Measurements from ENCODE around the gene TMEM97. TPM values are rescaled to one million over a fixed set of nuclear protein-coding genes. Genes with fewer than 3 reads are reported as not detected.

Gene TMEM97
- polyA plus RNA-seq, 3 donors, result 1.3 to 1.5 (median 1.4) TPM

GRCh38 chr17:28341516-28341915 is 22.5 kb downstream of the TMEM97 start:
- peaks cover 62 to 71% of the 10 kb centered on the region in 2 donors for H3K36me3 ChIP-seq (replicated peaks in 1 of 2; ENCODE audit: control insufficient read depth in 1 of 2, insufficient read depth in 2 of 2, low read length in 2 of 2)
- DNase-seq, result no peak
- H3K27me3 ChIP-seq (ENCODE audit: control insufficient read depth in 2 of 2, insufficient read depth in 2 of 2, low read length in 2 of 2), result no peaks in the 10 kb centered on the region
- no peak overlapping the region for H2AFZ ChIP-seq (ENCODE audit: insufficient read depth, low read depth, low read length, poor library complexity, severe bottlenecking)
- Mint-ChIP-seq H3K4me1 (peaks cover 10% of the 10 kb centered on the region), H3K27me3 (ENCODE audit: low read depth in 3 of 3) (peaks cover 0 to 2% (median 0%) of the 10 kb centered on the region in 3 donors), H3K36me3 (peaks cover 69 to 72% of the 10 kb centered on the region in 2 donors), H3K9me3 (no peaks in the 10 kb centered on the region), H3K27ac (no peak overlapping the region), H3K4me3 (no peak overlapping the region)
- TF ChIP-seq CTCF (IDR thresholded peaks at IDR 0.05), result no peak
- H3K27ac ChIP-seq (ENCODE audit: low read depth in 1 of 2, low read length in 2 of 2), result no peak overlapping the region
- no peaks in the 10 kb centered on the region for H3K9me3 ChIP-seq (replicated peaks in 1 of 2; ENCODE audit: control insufficient read depth in 1 of 2, insufficient read depth in 1 of 2, low read length in 2 of 2)
- intact Hi-C loops (cut with micrococcal nuclease), result no loop called here
- no peak overlapping the region for H3K4me2 ChIP-seq (replicated peaks; ENCODE audit: extremely low read depth, low read length, poor library complexity, severe bottlenecking)
- H3K9ac ChIP-seq (ENCODE audit: insufficient read depth, low read length, poor library complexity, severe bottlenecking), result no peak overlapping the region
- no peak overlapping the region for H3K4me3 ChIP-seq (replicated peaks in 1 of 3; ENCODE audit: low read depth in 2 of 3, low read length in 3 of 3)
- H4K20me1 ChIP-seq (ENCODE audit: insufficient read depth, low read length), result peaks cover 13% of the 10 kb centered on the region
- H3K4me1 ChIP-seq (ENCODE audit: control insufficient read depth in 1 of 2, insufficient read depth in 2 of 2, low read length in 2 of 2), result peaks cover 4 to 5% of the 10 kb centered on the region in 2 donors
- H3K79me2 ChIP-seq (ENCODE audit: insufficient read depth, low read length), result peaks cover 22% of the 10 kb centered on the region
- 98% methylated on average over 11 of the region's 11 CpGs for WGBS (ENCODE audit: insufficient coverage)

- Histone ChIP-seq H3K4me3 (replicated peaks in 1 of 3; ENCODE audit: low read depth in 2 of 3, low read length in 3 of 3) (no peak overlapping the region), H3K9ac (ENCODE audit: insufficient read depth, low read length, poor library complexity, severe bottlenecking) (no peak overlapping the region), H2AFZ (ENCODE audit: insufficient read depth, low read depth, low read length, poor library complexity, severe bottlenecking) (no peak overlapping the region), H3K27me3 (ENCODE audit: control insufficient read depth in 2 of 2, insufficient read depth in 2 of 2, low read length in 2 of 2) (no peaks in the 10 kb centered on the region), H3K27ac (ENCODE audit: low read depth in 1 of 2, low read length in 2 of 2) (no peak overlapping the region), H3K4me1 (ENCODE audit: control insufficient read depth in 1 of 2, insufficient read depth in 2 of 2, low read length in 2 of 2) (no peaks in the 10 kb centered on the region), H3K9me3 (replicated peaks in 1 of 2; ENCODE audit: control insufficient read depth in 1 of 2, insufficient read depth in 1 of 2, low read length in 2 of 2) (no peaks in the 10 kb centered on the region), H4K20me1 (ENCODE audit: insufficient read depth, low read length) (peaks cover 13% of the 10 kb centered on the region), H3K36me3 (replicated peaks in 1 of 2; ENCODE audit: control insufficient read depth in 1 of 2, insufficient read depth in 2 of 2, low read length in 2 of 2) (peaks cover 70 to 79% of the 10 kb centered on the region in 2 donors), H3K4me2 (replicated peaks; ENCODE audit: extremely low read depth, low read length, poor library complexity, severe bottlenecking) (no peak overlapping the region), H3K79me2 (ENCODE audit: insufficient read depth, low read length) (peaks cover 14% of the 10 kb centered on the region)
- TF ChIP-seq CTCF (IDR thresholded peaks at IDR 0.05), result no peak
- peaks cover 2% of the 10 kb centered on the region for H3K4me1 Mint-ChIP-seq
- WGBS (ENCODE audit: insufficient coverage), result 96% methylated on average over 12 of the region's 14 CpGs
- peaks cover 0 to 2% (median 0%) of the 10 kb centered on the region in 3 donors for H3K27me3 Mint-ChIP-seq (ENCODE audit: low read depth in 3 of 3)
- H3K9me3 Mint-ChIP-seq, result no peaks in the 10 kb centered on the region
- peak overlapping the region in 3 of 7 donors; percentile 21 to 61 (median 48) for H3K27ac Mint-ChIP-seq
- intact Hi-C loops (cut with micrococcal nuclease), result no loop called here
- H3K36me3 Mint-ChIP-seq, result peaks cover 77 to 79% of the 10 kb centered on the region in 2 donors
- H3K4me3 Mint-ChIP-seq, result no peak overlapping the region
- no peak for DNase-seq
Observed at GRCh38 chr17:28342313-28342712, 23.3 kb downstream of the TMEM97 start.

Measured in CD14-positive monocyte (primary cell).